Bladder microvascular endothelial cell (primary cell): ENCODE data around the gene KCND3. TPM values are rescaled to one million over a fixed set of nuclear protein-coding genes. Genes with fewer than 3 reads are reported as not detected.

Source experiments
- total RNA-seq: library from RNA; depleted of rRNA; stranded (reverse); fragments of >200 nt; gene quantifications from 2 replicates; pipeline ENCODE4 v1.2.3, GENCODE V29; 2014

Gene KCND3
- 0.25 TPM in 1 of 2 replicates, not detected in the other for total RNA-seq

GRCh38 chr1:111989531-111990025 is at the start of gene KCND3:
Gene KCND3, minus strand, starts transcription at chr1:111989668.

GRCh38 chr1:111755331-111756123 is 233.9 kb downstream of the KCND3 start, which contains the start of gene DDX20:
Gene DDX20, plus strand, starts transcription at chr1:111755901. Its CDS starts 24 bp downstream, at chr1:111755925.

GRCh38 chr1:111739194-111739924 is 250.1 kb downstream of the KCND3 start, which contains the start of gene INKA2:
Gene INKA2, minus strand, starts transcription at chr1:111739395. Its CDS starts 153 bp downstream, at chr1:111739242.

Other genes starting within 250 kb of the KCND3 start
- 11.7 and 29.1 TPM in 2 replicates for gene DDX20, start 233.8 kb downstream of the KCND3 start, total RNA-seq